Right lobe of liver (tissue), 4 donors: ENCODE data around the gene LGALS3BP.

ENCODE experiments used
- CTCF ChIP-seq, 4 donors: fragments of 200-600 bp in 3 of 4; fragments of 450-650 bp in 1 of 4; IDR thresholded peaks; one replicate each; pipeline versions ENCODE4 v1.5.1 to v1.8.0; 2016 to 2022; ENCODE audit warnings: antibody characterized with exemption in 4 of 4, mild to moderate bottlenecking in 2 of 4
- POLR2A ChIP-seq: fragments of 450-650 bp; IDR thresholded peaks from one replicate; pipeline ENCODE4 v1.6.1; 2017; ENCODE audit warnings: antibody characterized with exemption, mild to moderate bottlenecking
- donor health status: DM: no; HTN: no; CAD: no.
- donor health status: DM: no; HTN: no; CAD: no.
- donor health status: DM: no; HTN: yes; CAD: no.

- TF ChIP-seq POLR2A = no peak
- TF ChIP-seq CTCF (IDR thresholded peaks at IDR 0.05) = no peak
Observed at GRCh38 chr17:78940708-78941107, 39.0 kb downstream of the LGALS3BP start.
